ENCODE measurements around the gene CISH.

The CISH gene

GRCh38 chr3:50563867-50564266 is 47.7 kb downstream of the CISH start:
- no peaks in the 10 kb centered on the region for H3K36me3 Mint-ChIP-seq
- H3K4me3 Mint-ChIP-seq, result no peak overlapping the region
- peaks cover 20% of the 10 kb centered on the region for H3K4me1 Mint-ChIP-seq
- no peak overlapping the region for H3K27ac Mint-ChIP-seq
- H3K9me3 Mint-ChIP-seq, result no peaks in the 10 kb centered on the region
- H3K27me3 Mint-ChIP-seq, result no peaks in the 10 kb centered on the region

- H3K27me3 Mint-ChIP-seq, result no peaks in the 10 kb centered on the region
- H3K4me1 Mint-ChIP-seq, result peaks cover 17% of the 10 kb centered on the region
- H3K9me3 Mint-ChIP-seq, result no peaks in the 10 kb centered on the region
- H3K27ac Mint-ChIP-seq, result no peak overlapping the region
- H3K36me3 Mint-ChIP-seq, result no peaks in the 10 kb centered on the region
- H3K4me3 Mint-ChIP-seq, result no peak overlapping the region
Measured at GRCh38 chr3:50562861-50563260, 48.7 kb downstream of the CISH start.

DNA sequence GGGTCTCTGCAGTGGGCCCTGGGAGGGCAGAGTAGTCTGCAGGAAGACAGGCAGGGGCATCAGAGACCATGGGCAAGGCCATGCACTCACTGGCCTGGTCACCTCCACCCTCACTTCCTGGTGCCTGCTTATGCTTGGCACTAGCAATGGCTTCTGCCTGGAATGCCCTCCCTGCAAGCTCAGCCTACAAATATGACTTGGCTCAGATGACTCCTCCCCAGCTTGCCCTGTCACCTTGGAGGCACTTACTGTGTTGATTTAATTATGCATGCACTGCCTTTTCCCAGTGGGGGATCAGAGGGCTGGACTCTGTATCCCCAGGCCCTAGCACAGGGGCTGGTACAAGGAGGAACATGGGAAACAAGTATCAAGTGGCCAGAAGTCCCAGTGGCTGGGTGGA is 51.9 kb downstream of the CISH start:
- no peak overlapping the region for H3K27ac Mint-ChIP-seq

GRCh38 chr3:50557915-50558314 is 53.7 kb downstream of the CISH start:
- Mint-ChIP-seq H3K27me3 (no peaks in the 10 kb centered on the region), H3K4me1 (no peaks in the 10 kb centered on the region), H3K36me3 (no peaks in the 10 kb centered on the region), H3K27ac (no peak overlapping the region), H3K9me3 (no peaks in the 10 kb centered on the region), H3K4me3 (no peak overlapping the region)

More for the DNA sequence above, 51.9 kb downstream of the CISH start:
- no peak overlapping the region for H3K4me3 Mint-ChIP-seq
- no peaks in the 10 kb centered on the region for H3K27me3 Mint-ChIP-seq
- H3K4me1 Mint-ChIP-seq, result peaks cover 3% of the 10 kb centered on the region
- no peaks in the 10 kb centered on the region for H3K9me3 Mint-ChIP-seq
- no peaks in the 10 kb centered on the region for H3K36me3 Mint-ChIP-seq

DNA sequence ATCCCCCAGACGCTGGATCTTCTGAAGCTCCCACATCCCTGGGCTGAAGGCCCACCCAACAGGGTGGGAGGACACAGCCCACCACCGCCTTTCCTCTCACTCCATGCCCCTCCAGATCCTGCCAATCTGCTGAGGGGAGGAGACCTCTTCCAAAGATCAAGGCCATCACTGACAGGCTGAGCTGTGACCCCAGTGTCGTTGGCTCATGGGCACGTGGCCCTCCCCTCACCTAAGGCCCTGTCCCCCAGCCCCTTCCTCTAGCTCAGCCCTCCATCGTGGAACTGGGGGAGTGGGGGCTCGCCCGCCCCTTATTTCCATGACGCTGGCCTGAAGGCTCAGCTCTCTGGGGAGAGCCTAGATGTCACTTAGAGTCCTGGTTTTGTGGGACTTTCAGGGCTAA is 54.5 kb downstream of the CISH start:
- H3K36me3 Mint-ChIP-seq, result no peaks in the 10 kb centered on the region
- no peaks in the 10 kb centered on the region for H3K9me3 Mint-ChIP-seq
- H3K4me1 Mint-ChIP-seq, result no peaks in the 10 kb centered on the region
- no peaks in the 10 kb centered on the region for H3K27me3 Mint-ChIP-seq
- no peak overlapping the region for H3K27ac Mint-ChIP-seq
- H3K4me3 Mint-ChIP-seq, result no peak overlapping the region

Data from activated naive CD4-positive, alpha-beta T cell treated with anti-CD3 and anti-CD28 coated beads, Interleukin-2, amount 50 U/mL, for 24 hours (primary cell).